ENCODE results near the gene SLC5A1.

The SLC5A1 gene

DNA sequence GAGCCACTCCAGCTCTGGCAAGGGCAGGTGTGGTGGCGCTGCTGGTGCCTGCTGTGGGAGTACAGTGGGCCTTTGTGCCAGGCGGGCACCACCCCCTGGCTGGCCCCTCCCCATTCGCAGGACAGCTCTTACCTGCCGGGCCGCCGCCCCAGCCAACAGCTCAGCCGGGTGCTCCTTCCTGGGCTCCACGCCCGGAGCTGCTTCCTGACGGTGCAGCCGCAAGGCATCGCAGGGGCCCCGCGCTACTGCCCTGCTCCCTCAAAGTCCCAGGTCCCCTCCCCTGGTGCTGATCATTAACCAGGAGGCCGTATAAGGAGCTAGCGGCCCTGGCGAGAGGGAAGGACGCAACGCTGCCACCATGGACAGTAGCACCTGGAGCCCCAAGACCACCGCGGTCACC is at the start of gene SLC5A1:
TSS of gene SLC5A1 (plus strand) at position 338 of the 400 bp plus-strand sequence. CDS start at position 359, 21 bp downstream.
- no peak for DNase-seq

DNA sequence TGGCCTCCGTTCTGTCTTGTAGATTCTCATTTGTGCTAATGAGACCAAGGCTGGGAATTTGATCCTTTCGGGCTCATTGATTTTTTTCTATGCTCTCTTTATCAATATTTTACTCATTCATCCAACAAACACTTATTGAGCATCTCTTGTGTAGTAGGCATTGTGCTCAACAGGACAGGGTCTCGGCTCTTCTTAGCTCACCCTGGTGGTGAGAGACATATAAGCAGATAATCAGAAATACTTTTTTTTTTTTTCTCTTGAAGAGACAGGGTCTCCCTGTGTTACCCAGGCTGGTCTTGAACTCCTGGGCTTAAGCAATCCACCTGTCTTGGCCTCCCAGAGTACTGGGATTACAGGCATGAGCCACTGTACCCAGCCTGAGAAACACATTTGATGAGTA is 48.0 kb upstream of the SLC5A1 start:
- DNase-seq: no peak

DNA sequence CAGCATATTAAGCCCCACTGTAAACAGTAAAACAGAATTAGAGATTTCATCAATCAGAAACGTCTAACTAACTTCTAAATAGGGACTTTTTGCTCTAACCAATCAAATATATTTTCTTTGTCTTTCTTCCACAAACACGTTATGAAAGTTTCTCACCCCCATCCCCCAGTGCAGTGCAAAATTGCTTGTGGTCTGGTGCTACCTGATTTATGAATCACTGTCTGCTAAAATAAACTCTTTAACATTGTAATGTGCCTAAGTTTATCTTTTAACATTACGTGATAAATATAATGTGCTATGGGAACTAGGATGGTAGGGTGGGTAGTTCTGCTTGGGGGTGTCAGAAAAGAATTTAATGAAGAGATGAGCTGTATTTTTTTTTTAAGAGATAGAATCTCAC is 47.3 kb upstream of the SLC5A1 start:
- no peak for DNase-seq

DNA sequence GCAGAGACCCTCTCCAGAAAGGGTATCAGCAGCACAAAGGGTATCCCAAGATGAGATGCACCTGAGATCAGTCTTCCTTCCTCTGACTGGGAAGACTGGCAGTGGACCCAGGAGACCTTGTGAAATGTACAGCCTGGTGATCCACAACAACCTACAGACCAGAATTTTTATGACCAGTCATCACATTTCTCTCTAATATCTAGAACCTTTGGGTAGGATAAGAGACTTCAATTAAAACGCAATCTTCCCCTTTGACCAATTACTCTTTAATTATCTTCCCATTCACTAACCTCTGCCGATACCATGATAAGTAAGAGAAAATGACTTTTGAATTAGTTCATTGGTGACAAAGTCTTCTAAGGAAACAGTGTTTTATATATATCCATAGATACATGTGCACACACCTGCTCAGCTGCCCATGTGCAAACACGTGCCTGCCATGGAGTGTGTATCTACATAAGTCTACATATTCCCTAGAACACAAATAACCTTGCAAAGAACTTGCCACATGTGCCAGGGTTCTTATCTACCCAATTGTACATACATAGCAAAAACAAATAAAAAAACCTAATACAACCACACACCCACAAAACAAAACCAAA is 44.2 kb upstream of the SLC5A1 start:
- no peak for DNase-seq

DNA sequence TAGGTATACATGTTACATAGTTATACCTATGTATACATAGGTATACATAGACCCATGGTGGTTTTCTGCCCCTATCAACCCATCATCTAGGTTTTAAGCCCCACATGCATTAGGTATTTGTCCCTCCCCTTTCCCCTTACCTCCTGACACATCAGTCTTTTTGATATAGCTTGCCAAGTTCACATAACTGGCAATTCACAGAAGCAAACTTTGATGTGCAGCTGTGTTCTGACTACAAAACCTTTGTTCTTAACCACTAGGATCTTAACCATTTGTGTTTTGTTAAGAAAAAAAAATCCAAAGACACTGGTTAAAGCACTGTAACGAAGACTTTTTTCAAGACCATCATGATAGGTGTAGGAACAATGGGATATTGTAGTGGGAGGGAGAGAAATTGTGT is 42.9 kb upstream of the SLC5A1 start:
- DNase-seq: no peak

DNA sequence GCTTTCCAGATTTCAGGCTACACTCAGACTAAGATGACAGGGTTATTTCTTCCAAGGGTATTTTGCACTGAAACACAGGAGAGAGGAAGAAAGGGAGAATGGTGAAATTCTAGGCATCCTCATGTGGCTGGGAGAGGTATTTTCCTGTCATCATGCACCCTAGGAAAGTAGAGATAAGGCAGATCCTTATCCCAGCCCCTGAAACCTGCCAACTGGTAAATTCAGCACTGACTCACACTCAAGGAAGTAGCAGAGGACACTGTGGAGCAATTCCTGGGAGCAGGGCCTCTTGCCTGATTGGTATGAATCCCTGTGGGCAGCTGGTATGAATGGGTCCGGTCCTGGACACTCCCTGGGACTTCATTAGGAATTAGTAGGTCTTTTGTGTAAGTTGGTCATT is 37.6 kb upstream of the SLC5A1 start:
- DNase-seq: no peak

DNA sequence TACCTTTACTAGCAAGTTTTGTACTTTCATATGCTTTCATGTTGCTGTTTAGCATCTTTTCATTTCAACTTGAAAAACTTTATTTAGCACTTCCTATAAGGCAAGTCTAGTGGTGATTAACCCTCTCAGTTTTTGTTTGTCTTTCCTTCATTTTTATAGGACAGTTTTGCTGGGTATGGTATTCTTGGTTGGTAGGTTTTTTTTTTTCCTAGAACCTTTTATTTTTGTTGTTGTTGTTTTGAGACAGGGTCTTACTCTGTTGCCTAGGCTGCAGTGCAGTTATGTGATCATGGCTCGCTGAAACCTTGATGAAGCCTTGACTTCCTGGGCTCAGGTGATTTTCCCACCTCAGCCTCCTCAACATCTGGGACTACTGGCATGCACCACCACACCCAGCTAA is 29.9 kb upstream of the SLC5A1 start:
- no peak for DNase-seq

DNA sequence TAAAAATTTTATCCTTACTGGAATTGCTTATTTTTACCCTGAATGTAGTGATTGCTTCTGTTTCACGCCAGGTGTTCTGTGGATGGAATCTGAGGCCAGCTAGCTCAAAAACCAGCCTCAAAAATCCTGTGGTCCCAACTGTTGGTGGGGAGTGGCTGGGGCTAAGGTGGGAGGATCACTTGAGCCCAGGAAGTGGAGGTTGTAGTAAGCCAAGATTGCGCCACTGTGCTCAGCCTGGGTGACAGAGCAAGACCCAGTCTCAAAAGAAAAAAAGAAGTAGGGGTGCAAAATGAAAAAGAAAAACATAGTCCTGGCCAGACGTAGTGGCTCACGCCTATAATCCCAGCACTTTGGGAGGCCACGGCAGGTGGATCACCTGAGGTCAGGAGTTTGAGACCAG is 27.0 kb upstream of the SLC5A1 start:
- DNase-seq: no peak

DNA sequence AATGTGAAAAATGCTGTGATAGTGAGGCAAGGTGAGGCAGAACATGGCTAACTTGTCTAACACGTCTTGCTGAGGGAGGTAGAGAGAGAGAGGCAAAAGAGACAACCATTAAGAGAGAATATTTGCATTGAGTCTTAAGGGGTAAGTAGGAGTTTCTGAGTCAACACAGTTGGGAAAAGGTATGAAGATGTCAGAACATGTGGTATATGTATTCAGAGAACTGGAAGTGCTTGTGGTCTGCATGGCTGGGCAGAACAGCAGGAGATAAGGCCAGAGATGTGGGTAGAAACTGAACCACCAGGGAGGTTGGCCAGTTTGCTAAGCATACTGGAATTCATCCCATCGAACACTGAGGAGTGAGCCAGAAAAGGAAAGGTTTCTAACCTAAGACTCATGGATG is 25.0 kb upstream of the SLC5A1 start:
- no peak for DNase-seq

DNA sequence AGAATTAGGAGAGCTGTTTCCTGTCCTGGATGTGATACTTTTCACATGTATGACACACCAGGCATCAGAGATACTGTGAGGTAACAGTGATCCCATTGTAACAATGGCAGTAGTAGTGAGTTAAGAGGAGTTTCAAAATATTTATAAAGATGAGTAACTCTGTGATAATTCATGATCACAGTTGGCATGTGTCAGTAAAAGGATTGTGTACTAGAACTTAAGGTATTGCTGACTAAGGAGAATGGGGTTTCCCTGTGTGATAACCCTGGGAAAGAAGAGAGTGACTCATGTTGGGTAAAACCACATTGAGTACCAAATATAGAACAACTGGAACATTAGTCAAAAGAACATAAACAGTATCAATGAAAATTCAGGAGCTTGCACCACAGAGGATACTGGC is 22.9 kb upstream of the SLC5A1 start:
- no peak for DNase-seq

DNA sequence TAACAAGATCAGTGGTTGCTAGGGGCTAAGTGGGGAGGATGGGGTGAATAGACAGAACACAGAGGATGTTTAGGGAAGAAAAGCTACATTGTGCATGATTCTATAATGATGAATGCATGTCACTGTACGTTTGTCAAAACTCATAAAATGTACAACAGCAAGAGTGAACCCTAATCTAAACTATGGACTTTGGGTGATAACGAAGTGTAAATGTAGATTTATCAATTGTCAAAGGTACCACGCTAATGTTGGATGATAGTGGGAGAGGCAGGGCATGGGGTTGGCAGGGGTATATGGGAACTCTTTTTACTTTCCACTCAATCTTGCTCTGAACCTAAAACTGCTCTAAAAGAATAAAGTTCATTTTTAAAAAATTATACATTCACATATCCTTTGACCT is 21.3 kb upstream of the SLC5A1 start:
- no peak for DNase-seq

DNA sequence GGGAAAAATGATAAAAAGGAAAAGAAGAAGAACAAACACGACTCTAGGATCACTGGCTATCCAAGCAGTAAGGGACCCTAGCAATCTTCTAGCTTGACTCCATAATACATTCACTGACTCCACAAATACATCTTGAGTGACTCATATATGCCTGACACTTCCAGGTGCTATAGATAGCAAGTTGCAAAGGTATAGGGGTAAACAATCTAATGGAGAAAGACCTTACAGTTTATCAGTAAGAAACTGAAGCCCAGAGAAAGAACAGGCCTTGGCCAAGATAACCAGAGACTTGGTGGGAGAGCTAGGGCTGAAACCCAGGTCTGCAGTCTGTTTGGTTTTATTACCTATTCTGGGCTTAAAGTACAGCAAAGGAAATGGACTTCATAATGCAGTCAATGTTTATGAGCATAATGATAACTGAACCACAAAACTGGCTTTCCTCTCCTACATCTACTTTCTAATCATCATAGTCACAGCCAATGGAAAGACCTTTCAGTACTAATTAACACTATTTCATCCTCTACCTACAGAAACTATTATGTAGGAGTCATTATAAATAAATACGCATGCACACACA is 19.7 kb upstream of the SLC5A1 start:
- DNase-seq: no peak

DNA sequence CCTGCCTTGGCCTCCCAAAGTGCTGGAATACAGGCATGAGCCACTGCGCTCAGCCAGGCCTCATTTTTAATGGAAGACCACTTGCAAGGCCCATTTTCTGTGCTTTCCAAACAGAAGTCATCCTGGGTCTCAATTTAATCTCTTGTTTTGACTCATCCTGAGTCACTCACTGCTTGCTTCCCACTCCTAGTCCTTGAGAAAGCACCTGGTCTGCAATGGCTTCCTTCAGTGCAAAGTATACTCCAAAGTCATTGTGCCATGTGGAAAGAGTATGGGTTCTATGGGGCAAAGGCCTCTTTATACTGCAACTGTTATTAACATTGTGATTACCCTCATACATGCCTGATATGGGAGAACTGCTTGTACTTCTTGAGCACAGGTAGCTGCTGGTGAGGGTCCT is 18.3 kb upstream of the SLC5A1 start:
- no peak for DNase-seq

DNA sequence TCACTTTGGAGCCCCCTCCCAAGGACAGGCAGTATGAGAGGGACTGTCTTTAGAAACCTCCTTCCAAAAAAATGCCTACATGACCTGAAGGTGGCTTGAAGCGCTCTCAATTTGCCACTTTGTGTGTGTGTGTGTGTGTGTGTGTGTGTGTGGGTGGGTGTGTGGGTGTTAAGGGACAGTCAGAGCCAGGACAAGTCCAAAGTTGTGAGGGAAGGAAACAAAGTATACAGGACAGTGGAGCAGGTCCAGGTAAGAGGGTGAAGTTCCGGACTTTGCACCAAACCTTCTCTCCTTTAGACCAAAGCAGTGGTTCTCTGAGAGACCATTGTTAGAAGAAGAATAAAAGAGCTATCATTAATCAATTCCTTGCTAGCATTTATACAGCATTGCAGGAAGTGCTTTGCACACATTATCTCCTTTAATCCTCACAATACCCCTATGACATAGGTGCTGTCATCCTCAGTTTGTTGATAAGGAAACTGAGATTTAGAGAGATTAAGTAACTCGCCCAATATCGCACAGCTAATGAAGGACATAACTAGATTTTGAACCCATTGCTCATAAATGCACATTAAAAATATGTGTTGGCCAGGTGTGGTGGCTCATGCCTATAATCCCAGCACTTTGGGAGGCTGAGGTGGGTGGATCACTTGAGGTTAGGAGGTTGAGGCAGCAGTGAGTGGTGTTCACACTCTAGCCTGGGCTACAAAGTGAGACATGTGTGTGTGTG is 12.4 kb upstream of the SLC5A1 start:
- DNase-seq: no peak

DNA sequence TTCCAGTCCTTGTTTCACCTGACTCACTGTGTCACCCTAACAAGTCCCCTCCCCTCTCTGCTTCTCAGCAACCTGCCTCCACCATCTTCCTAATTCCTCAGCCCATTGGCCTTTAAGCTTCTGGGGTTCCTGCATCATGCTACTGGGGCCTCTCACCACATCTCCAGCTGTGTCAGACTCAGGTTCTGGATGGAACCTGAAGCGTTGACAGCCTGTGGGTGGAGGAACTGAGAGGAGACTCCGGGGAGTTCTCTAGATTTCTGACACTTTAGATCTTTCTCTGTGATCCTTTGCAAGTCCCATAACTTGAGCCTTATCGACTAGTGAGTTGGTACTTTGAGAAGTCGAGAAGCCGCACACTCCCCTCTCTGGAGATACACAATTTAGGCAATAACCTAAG is 11.6 kb upstream of the SLC5A1 start:
- DNase-seq: no peak

DNA sequence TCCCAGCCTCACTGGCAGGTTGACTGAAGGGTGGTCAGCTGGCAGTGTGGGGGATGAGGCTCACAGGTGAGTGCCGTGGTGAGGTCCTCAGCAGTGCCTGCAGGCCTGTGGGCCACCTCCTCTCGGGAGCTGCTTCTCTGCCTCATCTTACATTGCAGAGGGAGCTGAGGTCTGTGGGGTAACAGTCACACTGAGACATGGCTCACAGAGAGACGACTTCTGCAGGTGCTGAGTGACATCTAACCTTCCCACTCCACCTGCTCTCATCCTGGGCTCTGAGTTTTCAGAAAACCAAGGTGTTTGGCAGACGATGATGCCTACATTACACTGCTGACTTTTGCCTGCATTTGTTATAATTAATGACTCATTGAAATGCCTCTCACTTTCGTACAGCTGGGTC is 8.8 kb upstream of the SLC5A1 start:
- no peak for DNase-seq

DNA sequence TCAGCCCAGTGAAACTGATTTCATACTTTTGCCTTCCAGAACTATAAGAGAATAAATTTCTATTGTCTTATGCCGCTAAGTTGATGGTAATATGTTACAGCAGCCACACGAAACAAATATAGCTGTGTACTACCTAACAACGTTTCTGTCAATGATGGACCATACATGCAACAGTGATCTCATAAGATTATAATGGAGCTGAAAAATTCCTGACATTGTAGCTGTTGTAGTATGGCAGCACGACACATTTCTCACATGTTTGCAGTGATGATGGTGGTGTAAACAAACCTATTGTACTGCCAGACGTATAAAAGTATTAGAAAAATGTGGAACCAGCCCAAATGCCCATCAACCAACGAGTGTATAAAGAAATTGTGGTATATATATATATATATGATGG is 5.8 kb upstream of the SLC5A1 start:
- DNase-seq: no peak

DNA sequence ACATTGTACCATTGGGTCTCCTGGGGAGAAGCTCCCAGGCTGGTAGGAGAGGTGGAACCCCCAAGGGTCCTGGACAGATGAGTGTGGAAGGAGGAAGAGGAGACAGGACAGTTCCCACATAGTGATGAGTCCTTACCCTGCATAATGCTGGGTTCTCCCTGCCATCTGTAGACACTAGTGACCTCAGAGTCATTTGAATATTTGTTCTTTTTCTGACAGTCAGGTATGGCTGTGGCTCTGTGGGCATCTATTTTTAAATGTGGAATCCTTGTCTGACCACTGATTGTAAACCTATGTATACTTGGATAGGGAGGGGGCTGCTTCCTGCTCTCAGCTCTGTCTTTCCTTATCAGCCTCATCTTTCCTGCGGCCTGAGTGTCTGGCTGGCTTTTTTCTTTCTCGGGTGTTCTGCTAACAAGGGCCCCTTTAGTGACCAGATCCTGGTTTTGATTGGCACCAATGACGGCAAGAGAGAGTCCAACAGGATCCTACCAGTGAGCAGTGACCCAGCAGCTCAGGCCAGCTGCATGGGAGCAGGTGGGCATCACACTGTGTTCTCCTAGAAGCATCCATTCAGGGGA is 2.6 kb upstream of the SLC5A1 start:
- no peak for DNase-seq

DNA sequence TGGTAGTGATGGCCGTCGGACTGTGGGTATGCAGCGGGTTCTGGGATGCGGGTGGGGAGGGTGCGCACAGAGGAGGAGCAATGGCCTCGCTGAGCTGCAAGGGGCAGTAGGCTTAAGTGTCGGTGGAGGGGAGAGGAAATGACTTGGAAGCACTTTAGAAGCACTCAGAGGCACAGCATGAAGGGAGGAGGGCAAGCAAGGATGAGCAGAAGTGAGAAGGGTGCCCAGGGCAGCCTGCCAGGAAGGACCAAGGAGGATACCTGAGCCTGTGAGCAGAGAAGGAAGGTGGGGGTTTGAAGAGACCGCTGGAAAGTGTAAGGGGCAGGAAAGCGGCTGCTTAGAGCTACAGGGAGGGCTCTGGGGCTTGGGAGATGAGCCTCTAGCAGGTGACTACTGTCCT is 330 bp downstream of the SLC5A1 start:
- DNase-seq: no peak

DNA sequence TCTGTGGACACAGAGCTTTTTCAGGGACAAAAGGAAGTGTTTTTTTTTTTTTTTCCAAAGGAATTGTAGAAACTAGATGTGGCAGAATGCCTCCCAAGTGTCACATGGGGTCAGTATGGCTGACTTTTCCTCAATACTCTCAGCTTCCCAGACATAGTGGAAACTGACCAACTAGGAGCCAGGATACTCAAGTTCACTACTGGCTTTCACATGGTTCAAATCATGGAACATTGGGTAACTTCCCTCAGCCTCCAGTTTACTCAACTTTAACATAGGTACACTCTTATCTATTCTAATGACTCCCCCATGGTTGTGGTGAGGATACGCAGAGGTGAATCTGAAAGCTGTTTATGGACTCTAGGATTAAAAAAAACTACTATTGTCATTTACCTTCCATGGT is 1.4 kb downstream of the SLC5A1 start:
- DNase-seq: no peak

DNA sequence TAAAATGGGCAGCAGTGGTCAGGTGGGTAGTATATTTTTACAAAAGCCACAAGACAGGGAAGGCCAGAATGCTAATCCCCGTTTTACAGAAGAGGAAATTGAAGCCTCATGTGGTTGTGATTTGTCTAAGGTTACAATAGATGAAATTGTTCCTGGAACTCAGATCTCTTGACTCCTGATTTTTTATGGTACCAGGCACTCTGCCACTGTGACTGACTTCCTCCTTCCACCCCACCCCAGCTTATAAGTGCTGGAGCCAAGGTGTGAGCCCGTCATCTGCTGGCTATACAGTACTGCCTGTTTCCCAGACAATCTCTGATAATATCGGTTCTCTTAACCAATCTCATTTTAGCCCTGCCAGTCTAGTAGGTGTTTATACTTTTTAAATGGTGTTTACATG is 1.9 kb downstream of the SLC5A1 start:
- DNase-seq: no peak

DNA sequence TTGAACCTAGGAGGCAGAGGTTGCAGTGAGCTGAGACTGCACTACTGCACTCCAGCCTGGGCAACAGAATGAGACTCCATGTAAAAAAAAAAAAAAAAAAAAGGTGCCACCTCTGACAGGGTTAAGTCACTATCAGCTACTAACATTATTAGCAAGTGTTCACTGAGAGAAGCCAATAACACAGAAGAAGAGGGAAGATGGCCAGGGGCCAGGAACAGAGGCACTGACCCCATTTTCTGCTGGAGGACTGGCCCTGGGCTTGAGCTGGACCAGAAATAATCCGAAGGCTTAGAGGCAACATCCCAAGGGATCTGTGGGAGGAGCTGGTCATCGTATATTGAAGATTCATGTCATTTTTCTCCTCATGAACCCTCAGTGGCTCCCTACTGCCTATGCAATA is 5.0 kb downstream of the SLC5A1 start:
- DNase-seq: no peak

DNA sequence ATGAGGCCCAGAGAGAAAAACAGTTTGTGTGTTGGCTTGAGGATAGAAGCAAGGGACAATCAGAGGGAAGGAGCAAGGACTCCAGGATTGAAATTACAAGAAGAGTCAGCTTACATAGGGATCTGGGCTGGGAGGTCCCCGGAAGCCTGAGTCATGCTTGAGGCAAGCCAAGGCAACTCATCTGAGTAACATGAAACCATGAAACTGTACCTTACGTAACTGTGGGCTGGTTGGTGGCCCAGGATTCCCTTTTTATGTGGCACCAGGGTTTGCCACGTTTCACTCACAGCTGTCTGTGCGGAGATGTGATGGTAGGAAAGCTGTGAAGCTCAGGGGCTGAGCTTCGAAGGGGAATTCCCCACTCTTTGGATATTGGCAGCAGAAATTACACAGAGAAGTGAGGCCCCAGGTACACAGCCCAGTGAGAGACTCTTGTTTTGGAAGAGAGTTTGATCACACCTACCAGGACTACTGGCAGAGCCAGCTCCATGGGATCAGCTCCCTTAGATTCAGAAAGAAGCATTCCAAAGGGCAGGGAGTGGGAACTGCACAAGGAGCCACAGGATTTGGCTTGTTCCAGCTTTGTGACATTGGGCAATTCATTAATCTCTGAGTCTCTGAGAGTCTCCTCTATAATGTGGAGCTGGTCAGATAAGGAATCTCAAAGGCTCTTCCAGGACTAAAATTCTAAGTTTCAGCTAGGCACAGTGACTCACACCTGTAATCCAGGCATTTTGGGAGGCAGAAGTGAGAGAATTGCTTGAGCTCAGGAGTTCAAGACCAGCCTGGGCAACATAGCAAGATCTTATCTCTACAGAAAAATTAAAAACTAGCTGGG is 7.8 kb downstream of the SLC5A1 start:
- peak; percentile 21 for DNase-seq
